DND-41 (cell line): ENCODE data around the gene RPS27L.

Experiments used
- ATAC-seq: fragments of 200-7000 bp; cut with Tn5 transposase; 3 replicates; pipeline ENCODE4 v1.9.1; 2021; ENCODE audit warnings: low read depth; ENCODE audit not compliant: insufficient read depth
- DNase-seq: peaks from one replicate; pipeline ENCODE4 v3.0.0-alpha.2; 2020
- H2AFZ ChIP-seq: 2 replicates; pipeline ENCODE4 v1.6.0; 2012; ENCODE audit warnings: low read depth, low read length
- H3K27ac ChIP-seq: 2 replicates; pipeline ENCODE4 v1.5.1; 2012; ENCODE audit warnings: low read length, inconsistent platforms
- H3K27me3 ChIP-seq: fragments of 200-600 bp; sonication (generic); 2 replicates; pipeline ENCODE4 v1.6.0; 2012; ENCODE audit warnings: low read length, mild to moderate bottlenecking, inconsistent platforms; ENCODE audit not compliant: insufficient read depth, poor library complexity
- H3K36me3 ChIP-seq: 2 replicates; pipeline ENCODE4 v1.5.1; 2012; ENCODE audit warnings: low read length, inconsistent platforms; ENCODE audit not compliant: insufficient read depth
- H3K4me1 ChIP-seq: 2 replicates; pipeline ENCODE4 v1.5.1; 2012; ENCODE audit warnings: mild to moderate bottlenecking, low read length; ENCODE audit not compliant: insufficient read depth
- H3K4me2 ChIP-seq: 2 replicates; pipeline ENCODE4 v1.6.0; 2012; ENCODE audit warnings: mild to moderate bottlenecking, moderate library complexity, low read length, inconsistent platforms; ENCODE audit not compliant: insufficient read depth
- H3K4me3 ChIP-seq, 2 experiments: fragments of 200-600 bp in 1 of 2; shearing (Covaris generic) in 1 of 2; 2 replicates each; pipeline ENCODE4 v1.5.1; 2012 to 2016; ENCODE audit warnings: inconsistent platforms in 2 of 2, low read length in 2 of 2, mild to moderate bottlenecking in 2 of 2, low read depth in 1 of 2, moderate library complexity in 1 of 2
- H3K79me2 ChIP-seq: 2 replicates; pipeline ENCODE4 v1.6.0; 2012; ENCODE audit warnings: low read length, inconsistent platforms; ENCODE audit not compliant: insufficient read depth
- H3K9ac ChIP-seq: 2 replicates; pipeline ENCODE4 v1.6.0; 2012; ENCODE audit warnings: low read depth, mild to moderate bottlenecking, inconsistent platforms, low read length, moderate library complexity
- H3K9me3 ChIP-seq: 2 replicates; pipeline ENCODE4 v1.5.1; 2012; ENCODE audit warnings: low read length, moderate library complexity, mild to moderate bottlenecking, inconsistent platforms; ENCODE audit not compliant: insufficient read depth, severe bottlenecking
- H4K20me1 ChIP-seq: 2 replicates; pipeline ENCODE4 v1.6.0; 2012; ENCODE audit warnings: low read length; ENCODE audit not compliant: insufficient read depth
- CTCF ChIP-seq: IDR thresholded peaks from 2 replicates; pipeline ENCODE4 v1.5.1; 2012; ENCODE audit warnings: borderline replicate concordance, low read length, moderate library complexity, mild to moderate bottlenecking; ENCODE audit not compliant: poor library complexity, severe bottlenecking; ENCODE audit errors: extremely low read depth
- EZH2 ChIP-seq: IDR thresholded peaks from 3 replicates; pipeline ENCODE4 v1.6.1; 2012; ENCODE audit warnings: borderline replicate concordance, low read depth, mild to moderate bottlenecking, moderate library complexity, low read length, inconsistent platforms; ENCODE audit not compliant: severe bottlenecking

RPS27L gene

GRCh38 chr15:63166219-63166618 lies 8.9 kb upstream of the RPS27L start:
- no peak for TF ChIP-seq EZH2
- TF ChIP-seq CTCF: no peak
- Histone ChIP-seq H3K9ac (no peak overlapping the region), H3K27ac (no peak overlapping the region), H3K4me3 (no peak overlapping the region), H3K4me1 (no peaks in the 10 kb centered on the region), H2AFZ (no peak overlapping the region), H3K79me2 (no peaks in the 10 kb centered on the region), H3K4me2 (no peak overlapping the region), H3K9me3 (no peaks in the 10 kb centered on the region), H4K20me1 (no peaks in the 10 kb centered on the region), H3K27me3 (no peaks in the 10 kb centered on the region), H3K36me3 (no peaks in the 10 kb centered on the region)
- DNase-seq: no peak
- ATAC-seq: no peak

GRCh38 chr15:63165166-63165859 lies 8.0 kb upstream of the RPS27L start:
- DNase-seq (no peak), ATAC-seq (no peak)
- no peak overlapping the region for H3K4me3 ChIP-seq
- no peaks in the 10 kb centered on the region for H3K9me3 ChIP-seq
- no peaks in the 10 kb centered on the region for H3K79me2 ChIP-seq
- TF ChIP-seq EZH2: no peak
- TF ChIP-seq CTCF: no peak
- H3K27me3 ChIP-seq: no peaks in the 10 kb centered on the region
- H3K4me1 ChIP-seq: no peaks in the 10 kb centered on the region
- H2AFZ ChIP-seq: no peak overlapping the region
- H3K9ac ChIP-seq: no peak overlapping the region
- no peak overlapping the region for H3K4me2 ChIP-seq
- no peaks in the 10 kb centered on the region for H3K36me3 ChIP-seq
- no peaks in the 10 kb centered on the region for H4K20me1 ChIP-seq
- H3K27ac ChIP-seq: no peak overlapping the region

- Histone ChIP-seq H3K36me3 (no peaks in the 10 kb centered on the region), H2AFZ (no peak overlapping the region), H4K20me1 (no peaks in the 10 kb centered on the region), H3K9me3 (no peaks in the 10 kb centered on the region), H3K4me3 (no peak overlapping the region), H3K27me3 (no peaks in the 10 kb centered on the region), H3K4me2 (no peak overlapping the region), H3K4me1 (peaks cover 6% of the 10 kb centered on the region), H3K27ac (no peak overlapping the region), H3K79me2 (no peaks in the 10 kb centered on the region), H3K9ac (no peak overlapping the region)
- DNase-seq (no peak), ATAC-seq (no peak)
- no peak for TF ChIP-seq CTCF
- TF ChIP-seq EZH2: no peak
Observed at GRCh38 chr15:63163217-63163616, 5.9 kb upstream of the RPS27L start.
